Activated CD4-positive, alpha-beta T cell treated with anti-CD3 and anti-CD28 coated beads for 24 hours (primary cell): ENCODE data around the gene MLLT3.

Experiments
- DNase-seq, 2 donors: peaks; one replicate each; pipeline ENCODE4 v3.0.0-alpha.2; 2020; ENCODE audit warnings: low read depth in 2 of 2

Gene MLLT3

DNA sequence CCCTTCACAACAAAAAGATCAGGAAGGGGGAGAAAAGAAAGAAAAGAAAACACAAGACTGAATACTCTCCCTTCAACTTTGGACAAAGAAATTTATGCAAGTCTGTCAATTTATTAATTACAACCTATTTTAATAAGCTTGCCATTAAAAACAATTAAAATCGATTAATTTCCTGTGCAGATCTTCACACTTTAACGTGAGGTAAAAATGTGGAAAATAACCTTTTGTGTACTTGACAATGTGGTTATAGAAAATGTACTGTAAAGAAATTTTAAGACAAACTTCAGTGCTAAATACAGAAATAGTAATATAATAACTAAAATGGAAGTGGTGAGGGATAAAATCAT is 2.7 kb upstream of the MLLT3 start:
- no peak for DNase-seq

DNA sequence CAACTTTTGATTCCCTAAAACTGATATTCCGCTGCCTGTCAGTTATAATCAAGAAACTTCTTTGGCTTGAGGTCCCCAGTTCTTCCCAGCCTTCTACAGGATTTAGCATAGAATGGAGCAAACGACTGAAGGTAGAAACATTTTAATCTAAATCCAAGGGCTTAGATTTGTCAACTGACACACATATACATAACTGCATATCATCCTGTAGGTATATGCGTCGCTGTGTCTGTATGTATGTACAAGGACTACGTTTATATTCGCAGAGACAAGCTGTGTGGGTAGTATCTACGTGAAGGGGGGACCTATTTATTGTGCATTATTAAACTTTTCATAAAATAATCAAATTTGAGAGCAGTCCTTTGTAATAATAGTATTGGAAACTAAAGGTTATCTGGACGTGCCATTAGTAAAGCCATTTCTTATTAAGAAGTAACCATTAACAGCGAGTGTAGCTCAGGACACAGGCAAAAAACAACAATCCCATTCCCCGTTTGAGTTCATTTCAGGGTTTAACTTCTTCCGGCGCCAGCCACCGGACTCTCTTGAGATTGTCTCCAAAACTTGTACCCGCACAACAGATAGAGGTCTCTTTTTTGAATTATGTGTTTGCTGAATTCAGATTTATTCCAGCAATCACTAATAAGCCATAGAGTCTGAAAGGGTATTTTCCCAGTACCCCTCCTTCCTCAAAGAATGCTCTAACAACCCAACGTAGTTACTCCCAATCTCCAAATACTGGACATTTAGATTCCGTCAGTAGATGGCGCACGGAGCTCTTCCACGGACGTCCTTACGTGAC is 2.1 kb upstream of the MLLT3 start:
- DNase-seq, result peak; percentile 12 to 18

DNA sequence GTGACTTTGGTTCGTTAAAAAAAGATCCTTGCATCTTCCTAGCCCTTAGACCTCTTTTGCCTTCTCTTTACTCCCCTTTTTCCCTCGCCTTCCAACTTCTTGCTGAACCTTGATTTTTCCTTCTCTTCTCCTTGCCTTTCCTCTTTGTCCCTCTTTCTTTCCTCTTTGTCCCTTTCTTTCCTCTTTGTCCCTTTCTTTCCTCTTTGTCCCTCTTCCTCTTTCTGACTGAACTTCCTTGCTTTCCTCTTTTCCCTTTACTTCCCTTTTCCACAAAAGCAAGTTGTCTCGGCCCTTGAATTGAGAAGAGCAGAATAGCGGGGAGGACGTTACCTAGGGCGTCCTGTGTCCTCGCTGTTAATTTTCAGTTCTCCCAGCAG is 1.4 kb upstream of the MLLT3 start:
- no peak for DNase-seq

DNA sequence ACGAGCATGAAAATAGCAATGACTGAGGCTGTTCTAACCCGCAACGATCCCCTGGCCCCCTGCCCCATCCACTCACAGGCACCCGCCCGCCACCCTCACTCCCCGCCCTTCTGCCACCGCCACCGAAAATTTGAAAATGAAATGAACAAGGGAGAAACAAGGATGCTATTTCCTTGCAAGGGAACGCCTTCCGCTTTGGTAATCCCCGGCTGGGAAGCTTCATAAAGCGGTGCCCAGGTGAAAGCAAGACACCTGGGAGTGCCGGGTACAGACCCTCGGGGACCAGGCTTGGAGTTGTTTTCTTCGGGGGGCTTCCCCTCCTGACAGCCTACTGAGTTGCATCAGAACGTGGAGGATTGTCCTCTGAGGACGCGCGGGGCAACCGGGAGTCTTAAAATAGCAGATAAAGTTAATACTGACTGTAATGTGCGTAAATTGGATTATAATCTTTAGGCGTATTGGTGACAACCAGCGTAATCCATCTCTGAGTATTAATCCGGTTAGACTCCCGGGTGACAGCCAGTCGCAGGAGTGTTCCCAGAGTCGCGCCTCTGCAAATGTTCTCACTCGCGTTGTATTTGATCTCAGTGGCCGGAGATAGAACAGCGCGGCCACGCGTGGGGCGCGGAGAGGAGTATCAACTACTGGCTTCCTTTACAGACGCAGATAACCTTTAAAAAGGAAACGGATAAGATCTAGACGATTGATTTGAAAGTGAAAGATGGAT is 885 bp upstream of the MLLT3 start:
- peak; percentile 19 to 44 for DNase-seq

DNA sequence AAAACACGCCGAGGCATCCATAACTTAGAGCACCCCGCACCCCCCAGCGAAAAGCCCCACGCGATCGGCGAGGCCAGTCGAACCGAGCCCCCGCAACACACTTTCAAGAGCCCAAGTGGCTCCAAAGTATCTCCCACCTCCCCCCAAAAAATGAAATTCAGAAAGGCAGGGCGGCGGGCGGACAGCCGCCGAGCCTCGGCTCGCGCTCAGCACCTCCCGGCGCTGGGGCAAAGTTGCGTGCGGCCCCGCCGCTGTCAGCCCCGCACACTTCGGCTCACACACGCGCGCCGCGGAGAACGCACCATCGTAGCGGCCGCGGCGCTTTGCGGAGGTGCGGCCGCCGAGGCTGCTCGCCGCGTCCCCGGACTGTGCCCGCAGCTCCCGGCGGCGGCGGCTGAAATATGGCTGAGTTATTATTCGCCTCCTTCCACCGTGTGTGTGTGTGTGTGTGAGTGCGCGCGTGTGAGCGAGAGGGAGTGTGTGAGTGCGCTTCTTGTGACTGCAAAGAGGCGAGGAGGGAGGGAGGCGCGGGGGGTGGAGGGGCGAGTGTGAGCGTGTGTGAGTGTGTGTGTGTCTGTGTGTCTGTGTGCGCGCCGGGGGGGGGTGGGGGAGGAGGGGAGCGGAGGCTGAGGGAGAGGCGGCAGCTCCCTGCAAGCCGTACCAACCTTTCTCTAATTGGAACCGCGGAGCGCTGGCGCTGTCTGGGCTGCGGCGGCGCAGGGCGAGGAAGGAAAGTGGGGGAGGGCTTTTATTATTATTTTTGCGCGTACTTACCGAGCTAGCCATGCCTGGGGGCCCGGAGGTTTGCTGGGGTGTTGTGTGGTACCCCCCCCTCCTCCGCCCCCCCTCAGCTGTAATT is 599 bp downstream of the MLLT3 start:
- peak; percentile 47 to 51 for DNase-seq

DNA sequence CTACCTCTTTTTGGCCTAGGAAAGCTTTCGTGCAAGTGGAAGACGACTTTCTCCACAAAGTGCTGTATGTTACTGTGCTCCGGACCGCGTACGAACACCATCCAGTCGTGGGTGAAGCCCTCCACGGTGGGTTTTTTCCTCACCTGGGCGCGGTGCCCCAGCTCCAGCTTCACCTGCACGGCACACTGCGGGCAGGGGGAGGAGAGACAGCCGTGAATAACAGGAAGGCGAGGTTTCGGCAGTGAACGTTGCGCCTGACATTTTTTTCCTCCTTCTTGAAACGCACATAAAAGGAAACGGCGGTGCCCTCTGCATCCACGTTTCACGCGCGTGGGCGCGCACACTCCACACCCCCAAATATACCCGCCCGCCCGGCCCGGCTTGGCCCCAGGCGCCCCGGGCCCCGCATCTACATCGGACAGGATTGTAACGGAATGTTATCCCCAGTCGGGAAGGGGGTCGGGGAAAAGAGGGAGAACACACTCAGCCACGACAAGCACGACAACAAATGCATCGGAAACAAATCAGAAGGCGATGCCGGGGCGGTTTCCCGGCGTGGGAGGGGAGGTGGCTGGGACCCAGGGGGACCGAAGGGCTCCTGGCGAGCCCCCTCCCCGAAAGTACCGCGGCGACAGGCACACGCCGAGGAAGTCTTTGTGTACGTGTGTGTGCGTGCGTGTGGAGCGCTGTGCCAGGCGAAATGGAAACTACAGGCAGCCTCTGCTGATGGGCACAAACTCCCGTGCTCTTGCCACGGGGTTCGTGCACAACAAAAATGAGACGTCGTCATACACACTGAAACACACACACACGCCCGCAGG is 1.4 kb downstream of the MLLT3 start:
- peak; percentile 25 to 35 for DNase-seq

DNA sequence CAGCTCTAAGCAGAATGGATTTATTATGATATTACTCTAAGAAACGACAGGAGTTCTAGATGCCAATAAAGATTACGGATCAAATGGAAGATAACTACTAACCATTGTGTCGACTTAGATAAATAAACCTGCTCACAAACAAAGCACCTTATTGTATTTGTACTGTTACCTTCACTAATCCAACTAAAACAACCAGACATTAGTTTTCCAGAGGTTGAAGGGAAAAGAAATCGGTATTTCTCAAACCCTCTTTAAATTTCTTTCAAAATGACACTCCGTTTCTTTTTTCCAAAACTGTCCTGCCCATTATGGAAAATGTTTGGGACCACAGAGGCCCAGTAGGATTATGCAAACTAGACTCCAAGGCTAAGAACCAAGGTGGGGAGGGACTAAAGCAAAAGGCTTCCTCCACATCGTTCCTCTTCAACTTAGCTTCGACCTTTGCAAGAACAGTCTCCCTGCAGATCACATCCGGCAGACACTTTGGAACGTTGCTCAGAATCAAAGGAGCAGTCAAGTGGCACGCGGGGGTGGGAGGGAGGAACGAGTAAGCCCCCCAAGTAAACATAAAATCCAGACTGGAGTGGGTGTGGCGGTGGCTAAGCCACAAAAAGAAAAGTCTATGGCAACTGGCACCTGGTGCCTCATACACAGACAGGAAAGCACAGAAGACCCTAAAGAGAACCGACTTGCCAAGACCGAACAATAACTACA is 2.7 kb downstream of the MLLT3 start:
- DNase-seq, result no peak

DNA sequence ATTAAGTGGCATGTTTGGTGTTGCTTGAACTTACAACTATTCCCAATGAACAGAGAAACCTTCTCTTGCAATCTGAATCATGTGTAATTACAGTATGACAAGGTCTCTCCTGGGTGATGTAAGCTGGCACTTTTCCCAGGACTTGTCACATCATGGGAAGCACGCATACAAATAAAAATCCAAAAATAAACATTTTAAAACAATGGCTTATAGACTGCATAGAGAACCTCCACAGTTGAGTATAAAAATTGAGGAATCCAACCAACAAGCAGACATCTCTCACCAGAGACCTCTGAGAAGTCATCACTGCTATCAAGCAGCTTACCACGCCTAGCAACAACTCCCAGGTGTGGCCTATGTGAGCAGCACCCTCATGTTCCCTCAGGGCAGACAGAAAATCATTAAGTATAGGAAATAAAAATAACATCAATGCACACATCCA is 3.9 kb downstream of the MLLT3 start:
- DNase-seq, result no peak

DNA sequence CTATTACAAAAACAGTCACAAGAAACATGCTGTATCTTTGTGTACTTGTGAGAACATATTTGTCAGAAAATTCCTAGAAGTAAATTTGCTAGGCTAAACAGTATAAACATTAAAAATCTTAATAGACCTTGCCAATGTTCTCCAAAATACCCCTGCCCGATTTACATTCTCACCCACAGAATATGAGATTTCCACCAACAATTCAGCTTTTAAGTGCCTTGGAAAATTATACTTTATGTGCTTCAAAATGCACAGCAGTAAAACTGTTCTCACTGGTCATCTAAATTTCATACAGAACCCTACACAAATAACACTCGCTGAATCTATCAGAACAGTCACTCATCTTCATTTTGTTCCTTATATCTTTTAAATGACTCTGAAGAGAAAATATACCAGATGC is 5.5 kb downstream of the MLLT3 start:
- DNase-seq, result no peak

DNA sequence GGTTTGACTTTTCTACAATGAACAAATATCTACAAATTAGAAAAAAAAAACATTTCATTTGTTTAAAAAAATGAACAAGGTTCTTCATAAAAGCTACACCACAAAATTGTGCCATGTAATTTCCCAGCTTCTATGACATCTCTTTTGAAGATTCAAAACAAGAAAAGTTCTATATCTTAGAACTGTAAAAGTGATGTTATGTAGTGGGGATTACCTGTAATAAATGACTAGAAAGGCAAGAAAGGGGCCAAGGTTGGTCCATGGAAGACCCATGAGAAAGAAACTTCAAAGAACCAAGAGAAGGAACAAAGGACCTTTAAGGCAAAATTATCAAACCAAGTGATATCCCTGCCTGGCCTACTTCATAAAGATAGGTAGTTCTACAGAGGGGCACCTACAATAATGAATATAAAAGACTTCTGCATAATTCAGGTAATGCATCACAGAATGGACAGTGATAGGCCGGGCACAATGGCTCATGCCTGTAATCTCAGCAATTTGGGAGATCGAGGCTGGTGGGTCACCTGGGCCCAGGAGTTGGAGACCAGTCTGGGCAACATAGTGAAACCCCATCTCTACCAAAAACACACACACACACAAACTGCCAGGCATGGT is 7.6 kb downstream of the MLLT3 start:
- DNase-seq, result no peak

DNA sequence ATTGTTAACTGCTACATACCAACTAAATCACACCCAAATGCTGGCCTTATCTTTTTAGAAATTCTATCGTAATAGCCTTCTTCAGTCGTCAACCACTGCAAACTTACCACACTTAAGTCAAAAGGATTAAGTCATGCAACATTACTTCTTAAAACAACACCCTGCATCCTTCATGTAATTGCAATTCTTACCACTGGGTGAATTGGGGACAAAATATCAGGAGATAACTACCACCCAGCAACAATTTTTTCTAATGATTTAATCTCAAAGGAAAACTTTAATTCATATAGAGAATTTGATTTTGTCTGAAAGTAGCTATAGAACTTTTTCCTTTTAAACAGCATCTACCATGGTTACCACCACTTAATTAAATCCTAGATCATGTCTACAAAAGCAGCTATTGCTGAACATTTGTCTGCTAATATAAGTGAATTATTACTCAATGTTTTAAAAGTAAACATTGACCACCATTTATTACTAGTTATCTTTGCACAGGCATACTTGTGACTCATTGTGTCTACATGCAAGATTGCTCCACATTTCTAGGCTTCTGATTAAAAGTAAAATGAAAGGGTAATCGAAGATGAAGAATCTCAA is 10.5 kb downstream of the MLLT3 start:
- DNase-seq, result no peak

DNA sequence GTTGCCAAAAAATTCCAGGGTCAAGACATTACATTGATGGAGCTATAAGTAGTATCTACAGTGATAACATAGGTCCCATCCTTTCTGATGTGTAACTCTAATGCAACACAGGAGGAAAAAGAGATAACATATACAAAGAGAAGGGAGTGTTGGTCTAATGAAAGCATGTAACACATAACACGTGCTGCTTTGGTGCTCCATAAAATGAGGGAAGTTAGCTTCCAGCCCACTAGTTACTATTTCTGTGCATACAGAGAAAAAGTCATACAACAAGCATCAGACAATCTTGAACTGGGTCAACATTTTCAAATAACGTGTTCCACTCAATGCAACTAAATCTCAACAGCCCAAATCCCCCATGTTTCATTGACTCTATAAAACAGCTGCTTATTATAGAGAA is 11.7 kb downstream of the MLLT3 start:
- no peak for DNase-seq

DNA sequence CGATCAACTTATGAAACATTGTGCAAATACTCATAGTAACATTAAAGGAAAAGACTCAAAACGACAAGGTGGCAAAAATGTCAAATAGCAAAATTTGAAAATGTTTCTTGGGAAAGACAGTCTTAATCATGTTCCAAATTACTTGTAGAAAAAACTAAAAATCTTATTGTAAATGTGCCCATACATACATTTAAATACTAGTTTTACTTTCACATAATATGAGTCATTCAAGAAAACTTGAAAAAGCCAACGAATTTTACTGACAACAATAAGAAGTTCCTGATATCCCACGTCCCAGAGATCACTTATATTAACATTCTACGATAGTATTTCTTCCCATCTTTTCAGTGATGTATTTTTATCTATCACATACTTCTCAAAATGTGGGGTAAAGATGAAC is 13.7 kb downstream of the MLLT3 start:
- no peak for DNase-seq

DNA sequence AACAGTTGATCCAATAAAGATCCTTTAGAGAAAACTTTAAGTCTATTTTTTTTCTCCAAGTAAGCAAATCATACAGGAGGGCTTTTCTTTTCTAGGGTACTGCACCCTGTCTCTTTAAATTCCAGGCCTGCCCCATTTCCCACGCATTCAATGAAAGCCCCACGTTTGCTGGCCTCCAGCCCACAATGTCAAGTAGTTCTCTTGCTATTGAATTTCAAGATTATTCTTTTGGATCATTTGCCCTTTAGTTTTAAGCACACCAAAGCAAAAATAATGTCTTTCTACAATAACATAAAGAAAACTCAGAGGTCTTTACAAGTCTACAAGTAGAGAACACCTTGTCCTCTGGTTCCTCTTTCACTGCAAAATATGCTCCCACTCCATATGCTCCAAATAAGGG is 15.6 kb downstream of the MLLT3 start:
- no peak for DNase-seq

DNA sequence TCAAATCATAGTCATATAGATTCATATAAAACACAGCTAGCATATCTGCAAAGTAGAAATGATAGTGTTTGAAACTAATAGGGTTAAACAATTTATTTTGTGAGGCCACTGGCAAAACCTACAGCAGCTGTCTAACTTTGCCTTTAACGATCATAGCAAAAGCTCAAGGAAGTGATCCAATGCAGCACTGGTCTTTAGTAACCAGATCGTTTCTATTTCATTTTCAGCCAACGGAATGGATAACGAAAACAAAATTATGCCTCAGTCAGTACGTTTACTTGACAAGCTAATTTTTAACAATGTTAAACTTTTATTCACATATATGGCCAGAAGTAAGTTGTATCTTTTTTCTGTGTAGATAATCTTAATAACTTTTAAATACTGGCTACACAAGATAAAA is 17.7 kb downstream of the MLLT3 start:
- DNase-seq, result no peak

DNA sequence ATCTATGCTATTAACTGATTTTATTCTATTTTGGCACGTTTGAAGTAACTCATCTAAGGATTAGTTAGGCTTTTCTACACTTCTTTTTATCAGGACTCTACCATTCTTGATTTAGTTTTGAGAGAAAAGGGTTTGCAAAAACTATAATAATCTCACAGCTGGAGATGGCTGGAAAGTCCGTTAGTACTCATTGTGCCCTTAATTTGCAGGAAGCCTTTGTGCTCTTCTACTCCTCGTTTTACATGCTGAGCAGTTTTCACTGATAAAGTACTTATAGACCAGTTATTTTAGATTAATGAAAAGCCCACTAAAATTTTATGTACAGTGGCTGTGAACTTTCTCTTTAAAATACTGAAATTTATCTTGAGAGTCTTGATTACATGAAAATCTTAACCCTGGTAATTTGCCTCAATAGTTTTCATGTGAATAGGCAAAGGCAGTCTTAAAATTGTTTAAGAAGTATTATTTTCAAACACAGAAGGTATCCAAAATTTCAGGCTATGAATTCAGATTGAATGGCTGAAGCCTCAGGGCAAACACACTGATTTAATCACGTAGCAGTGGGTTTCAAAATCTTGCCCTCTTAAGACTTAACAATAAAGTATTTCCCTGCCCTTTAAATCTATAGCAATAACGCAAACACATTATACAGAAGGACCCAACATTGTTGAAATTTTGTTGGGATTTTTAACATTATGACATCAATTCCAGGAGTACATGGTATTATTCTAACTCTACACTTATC is 18.6 kb downstream of the MLLT3 start:
- DNase-seq, result no peak

DNA sequence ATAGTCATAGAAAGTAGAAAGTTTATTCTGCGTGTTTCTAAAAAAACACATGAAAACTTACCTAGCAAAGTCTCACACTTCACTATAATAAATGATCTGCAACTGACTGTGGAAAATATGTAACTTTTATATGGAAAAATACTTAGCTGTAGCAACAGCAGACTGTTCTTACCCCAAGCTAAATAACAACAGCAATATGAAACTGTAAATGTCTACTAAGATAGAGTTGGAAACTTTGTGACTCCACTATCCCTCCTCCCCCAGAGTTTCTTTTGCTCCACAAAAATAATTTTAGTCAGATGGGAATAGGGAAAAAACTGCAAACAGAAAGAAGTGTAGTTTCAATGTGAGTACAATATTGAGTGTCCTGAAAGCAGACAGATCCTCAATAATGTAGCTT is 21.0 kb downstream of the MLLT3 start:
- no peak for DNase-seq

DNA sequence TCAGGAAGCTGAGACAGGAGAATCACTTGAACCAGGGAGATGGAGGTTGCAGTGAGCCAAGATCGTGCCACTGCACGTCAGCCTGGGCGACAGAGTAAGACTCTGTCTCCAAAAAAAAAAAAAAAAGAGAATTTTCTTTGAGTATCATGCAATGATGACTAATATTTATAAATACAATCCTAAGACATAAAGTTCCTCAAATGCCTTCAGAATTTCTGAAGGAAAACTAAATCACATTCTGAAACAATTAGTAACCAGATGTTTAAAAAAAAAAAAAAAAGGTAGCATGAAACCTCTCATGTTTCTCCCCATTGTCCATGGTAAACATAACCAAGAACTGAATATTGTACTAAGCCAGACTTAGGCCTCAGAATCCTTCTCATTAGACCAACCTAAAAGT is 23.1 kb downstream of the MLLT3 start:
- DNase-seq, result no peak

DNA sequence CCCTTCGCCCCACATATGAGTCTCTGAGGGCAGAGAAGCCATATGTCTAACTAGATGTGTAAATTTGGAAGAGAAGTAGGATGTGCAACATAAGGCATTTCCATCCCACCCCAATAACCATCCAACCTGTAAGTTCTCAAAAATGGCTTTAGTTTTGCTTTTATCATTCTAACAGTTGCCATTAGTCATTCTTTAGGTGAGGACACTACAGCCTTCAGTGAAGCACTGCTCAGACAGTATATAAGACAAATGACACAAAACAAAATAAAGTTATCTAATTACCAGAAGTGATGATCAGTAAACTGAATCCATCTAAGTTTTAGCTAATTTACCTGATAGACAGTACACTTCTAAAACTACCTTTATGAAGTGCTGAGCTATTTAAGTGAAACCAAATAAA is 23.9 kb downstream of the MLLT3 start:
- no peak for DNase-seq
